Liver (tissue), 9 donors: ENCODE measurements around the gene KLK14. TPM values are rescaled to one million over a fixed set of nuclear protein-coding genes. Genes with fewer than 3 reads are reported as not detected.
A peak's percentile ranks its signal among the peaks of the same experiment; 100 is the strongest.

Experiments
- DNase-seq: peaks from one replicate; pipeline ENCODE4 v3.0.0-alpha.2; 2017; ENCODE audit warnings: low spot score
- H3K27ac ChIP-seq, 2 donors: one replicate each; pipeline ENCODE4 v1.7.0; 2013; ENCODE audit warnings: inconsistent platforms in 2 of 2, low read length in 2 of 2, control low read depth in 1 of 2, low read depth in 1 of 2, mild to moderate bottlenecking in 1 of 2
- H3K27me3 ChIP-seq, 4 donors: one replicate each; pipeline versions ENCODE4 v1.6.1 to v1.7.0; 2013; ENCODE audit warnings: low read length in 3 of 4, inconsistent platforms in 1 of 4, mild to moderate bottlenecking in 1 of 4, moderate library complexity in 1 of 4; ENCODE audit not compliant: control insufficient read depth in 4 of 4, insufficient read depth in 4 of 4
- H3K36me3 ChIP-seq, 4 donors: one replicate each; pipeline versions ENCODE4 v1.6.1 to v1.7.0; 2013; ENCODE audit warnings: low read length in 3 of 4, mild to moderate bottlenecking in 3 of 4, low read depth in 1 of 4, moderate library complexity in 1 of 4; ENCODE audit not compliant: control insufficient read depth in 4 of 4, insufficient read depth in 3 of 4
- H3K4me1 ChIP-seq, 4 donors: one replicate each; pipeline versions ENCODE4 v1.6.1 to v1.7.0; 2013; ENCODE audit warnings: low read length in 3 of 4, mild to moderate bottlenecking in 3 of 4, moderate library complexity in 1 of 4; ENCODE audit not compliant: control insufficient read depth in 4 of 4, insufficient read depth in 4 of 4
- H3K4me3 ChIP-seq, 3 donors: one replicate each; pipeline versions ENCODE4 v1.6.1 to v1.7.0; 2013; ENCODE audit warnings: low read length in 3 of 3, control low read depth in 1 of 3, low read depth in 1 of 3, mild to moderate bottlenecking in 1 of 3
- H3K9ac ChIP-seq, 2 donors: one replicate each; pipeline ENCODE4 v1.7.0; 2013; ENCODE audit warnings: low read length in 2 of 2, mild to moderate bottlenecking in 2 of 2, moderate library complexity in 2 of 2, control low read depth in 1 of 2, low read depth in 1 of 2
- H3K9me3 ChIP-seq, 4 donors: one replicate each; pipeline versions ENCODE4 v1.6.1 to v1.7.0; 2013; ENCODE audit warnings: low read length in 3 of 4; ENCODE audit not compliant: control insufficient read depth in 4 of 4
- ATF3 ChIP-seq: IDR thresholded peaks from 2 replicates; pipeline ENCODE4 v1.6.1; 2016; ENCODE audit warnings: antibody characterized with exemption
- CTCF ChIP-seq: fragments of 150-350 bp; IDR thresholded peaks from 2 replicates; pipeline ENCODE4 v1.5.1; 2017; ENCODE audit warnings: improper control_type of control experiment, low read depth, low read length; ENCODE audit not compliant: missing input control
- EGR1 ChIP-seq, 2 donors: IDR thresholded peaks; 2 replicates each; pipeline ENCODE4 v1.6.1; 2016 to 2018; ENCODE audit warnings: antibody characterized with exemption in 2 of 2, low read depth in 2 of 2
- FOXA1 ChIP-seq: IDR thresholded peaks from 2 replicates; pipeline ENCODE4 v1.6.1; 2016; ENCODE audit warnings: antibody characterized with exemption
- FOXA2 ChIP-seq: IDR thresholded peaks from 2 replicates; pipeline ENCODE4 v1.6.1; 2016; ENCODE audit warnings: antibody characterized with exemption
- GABPA ChIP-seq, 2 donors: IDR thresholded peaks in 1 of 2; conservative IDR thresholded peaks in 1 of 2; 2 replicates each; pipeline ENCODE4 v1.6.1; 2016; ENCODE audit warnings: antibody characterized with exemption in 2 of 2, mild to moderate bottlenecking in 1 of 2, moderate library complexity in 1 of 2
- JUND ChIP-seq, 2 donors: IDR thresholded peaks; 2 replicates each; pipeline ENCODE4 v1.6.1; 2016; ENCODE audit warnings: antibody characterized with exemption in 2 of 2
- MAX ChIP-seq: IDR thresholded peaks from 2 replicates; pipeline ENCODE4 v1.6.1; 2016; ENCODE audit warnings: antibody characterized with exemption
- NR2F2 ChIP-seq: IDR thresholded peaks from 2 replicates; pipeline ENCODE4 v1.6.1; 2016; ENCODE audit warnings: antibody characterized with exemption
- RAD21 ChIP-seq, 2 donors: IDR thresholded peaks; 2 replicates each; pipeline ENCODE4 v1.6.1; 2016; ENCODE audit warnings: antibody characterized with exemption in 2 of 2, mild to moderate bottlenecking in 2 of 2
- RXRA ChIP-seq, 2 donors: IDR thresholded peaks; 2 replicates each; pipeline ENCODE4 v1.6.1; 2017 to 2018; ENCODE audit warnings: antibody characterized with exemption in 2 of 2, mild to moderate bottlenecking in 1 of 2
- SP1 ChIP-seq: IDR thresholded peaks from 2 replicates; pipeline ENCODE4 v1.6.1; 2018; ENCODE audit warnings: antibody characterized with exemption, mild to moderate bottlenecking
- TAF1 ChIP-seq: conservative IDR thresholded peaks from 2 replicates; pipeline ENCODE4 v1.6.1; 2016; ENCODE audit warnings: antibody characterized with exemption, mild to moderate bottlenecking
- YY1 ChIP-seq: IDR thresholded peaks from 2 replicates; pipeline ENCODE4 v1.6.1; 2016; ENCODE audit warnings: antibody characterized with exemption, mild to moderate bottlenecking
- WGBS: extraction: QIAGEN DNeasy Blood & Tissue Kit; methylation state at CpG from one replicate; pipeline ENCODE4 v1.1.7; 2013; 5-methylcytosine and 5-hydroxymethylcytosine counted together
- polyA plus RNA-seq, 2 donors: library from polyadenylated mRNA; stranded (reverse) in 1 of 2; unstranded in 1 of 2; fragments of 200-250 nt in 1 of 2; fragments of >200 nt in 1 of 2; fragmentation: Nextera tagmentation in 1 of 2; extraction: Ambion mirVana in 1 of 2; gene quantifications; one replicate each; pipeline versions ENCODE4 v1.2.1 to v1.2.3, GENCODE V29; 2013 to 2015
- total RNA-seq, 2 donors: library from RNA; depleted of rRNA; stranded (reverse); fragments of >200 nt; gene quantifications; one replicate each; pipeline ENCODE4 v1.2.3, GENCODE V29; 2014
- donor health status: healthy.
- donor health status: healthy.
- donor health status: healthy.
- donor health status: healthy.
- donor health status: healthy.

Gene KLK14
- total and polyA plus RNA-seq, 4 donors = 0.06 TPM; not detected in 3

GRCh38 chr19:51123381-51123800 lies 40.7 kb upstream of the KLK14 start:
- Histone ChIP-seq H3K4me3 (no peak overlapping the region), H3K9ac (no peak overlapping the region), H3K27me3 (no peaks in the 10 kb centered on the region), H3K4me1 (peaks cover 0 to 15% (median 5%) of the 10 kb centered on the region in 4 donors), H3K36me3 (no peaks in the 10 kb centered on the region), H3K9me3 (no peaks in the 10 kb centered on the region), H3K27ac (peak overlapping the region; percentile 69 to 70)
- DNase-seq = no peak
- TF ChIP-seq YY1 (no peak), GABPA (IDR thresholded peaks at IDR 0.05 in 1 of 2, conservative IDR thresholded peaks at IDR 0.05 in 1 of 2) (peak in 1 of 2 donors; percentile 33)
- WGBS = 50% methylated on average over 6 of the region's 6 CpGs

DNA sequence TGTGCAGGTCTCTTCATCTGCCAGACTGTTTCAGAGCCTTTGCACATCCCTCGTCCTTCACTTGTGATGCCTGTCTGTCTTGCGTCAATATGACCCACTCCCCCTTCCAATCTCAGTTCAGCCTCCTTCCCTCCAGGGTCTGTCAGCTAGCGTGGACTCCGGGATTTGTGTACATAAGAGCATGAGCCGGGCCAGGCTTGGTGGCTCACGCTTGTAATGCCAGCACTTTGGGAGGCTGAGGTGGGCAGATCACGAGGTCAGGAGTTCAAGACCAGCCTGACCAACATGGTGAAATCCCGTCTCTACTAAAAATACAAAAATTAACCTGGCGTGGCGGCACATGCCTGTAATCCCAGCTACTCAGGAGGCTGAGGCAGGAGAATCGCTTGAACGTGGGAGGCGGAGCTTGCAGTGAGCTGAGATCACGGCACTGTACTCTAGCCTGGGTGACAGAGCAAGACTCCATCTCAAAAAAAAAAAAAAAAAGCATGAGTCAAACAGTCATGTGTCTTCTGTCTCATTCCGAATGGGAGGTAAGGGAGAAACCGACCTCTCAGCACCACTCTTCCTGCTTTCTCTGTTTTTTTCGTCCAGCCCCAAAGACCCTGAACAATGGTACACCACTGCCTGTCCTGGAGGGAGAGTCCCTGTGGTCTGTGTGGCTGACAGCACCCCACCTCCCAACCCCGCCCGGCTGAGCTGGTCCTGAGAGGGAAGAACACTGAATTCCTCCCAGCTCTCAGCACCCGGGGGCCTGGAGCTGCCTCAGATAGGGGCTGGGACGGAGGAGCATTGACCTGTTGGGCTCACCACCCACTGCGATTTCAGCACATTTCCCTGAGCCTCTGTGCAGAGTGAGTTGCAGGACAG lies 39.7 kb upstream of the KLK14 start:
- WGBS = 63% methylated on average over 22 of the region's 22 CpGs
- DNase-seq = no peak
- Histone ChIP-seq H3K4me3 (no peak overlapping the region), H3K4me1 (peaks cover 0 to 14% (median 3%) of the 10 kb centered on the region in 4 donors), H3K36me3 (no peaks in the 10 kb centered on the region), H3K9ac (no peak overlapping the region), H3K9me3 (no peaks in the 10 kb centered on the region), H3K27me3 (no peaks in the 10 kb centered on the region), H3K27ac (peak overlapping the region; percentile 58 to 69)
- TF ChIP-seq EGR1 (IDR thresholded peaks at IDR 0.05; ENCODE audit: low read depth in 2 of 2) (no peak), ATF3 (no peak), GABPA (IDR thresholded peaks at IDR 0.05 in 1 of 2, conservative IDR thresholded peaks at IDR 0.05 in 1 of 2) (no peak), FOXA1 (no peak), TAF1 (no peak), RXRA (IDR thresholded peaks at IDR 0.05) (peak; percentile 57 to 63), NR2F2 (peak; percentile 12), CTCF (no peak), SP1 (peak; percentile 27), FOXA2 (no peak)

DNA sequence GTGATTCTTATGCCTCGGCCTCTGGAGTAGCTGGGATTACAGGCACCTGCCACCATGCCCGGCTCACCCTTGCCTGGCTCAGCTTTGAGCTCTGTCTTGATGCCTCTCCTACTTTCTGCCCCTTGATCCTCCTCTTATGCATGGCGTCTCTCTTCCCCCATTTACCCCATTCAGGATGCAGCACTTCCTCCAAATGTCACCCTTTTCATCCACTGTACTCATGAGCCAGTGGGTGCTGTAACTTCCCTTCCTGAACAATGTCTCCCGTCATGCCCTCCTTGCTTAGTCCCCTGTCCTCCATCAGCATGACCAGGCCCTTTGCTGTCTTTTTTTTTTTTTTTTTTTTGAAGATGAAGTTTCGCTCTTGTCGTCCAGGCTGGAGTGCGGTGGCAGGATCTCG lies 38.6 kb upstream of the KLK14 start:
- peaks cover 0 to 10% (median 2%) of the 10 kb centered on the region in 4 donors for H3K4me1 ChIP-seq
- H3K9ac ChIP-seq = no peak overlapping the region
- no peaks in the 10 kb centered on the region for H3K9me3 ChIP-seq
- no peaks in the 10 kb centered on the region for H3K36me3 ChIP-seq
- no peak overlapping the region for H3K27ac ChIP-seq
- TF ChIP-seq RAD21 (IDR thresholded peaks at IDR 0.05) (no peak), JUND (IDR thresholded peaks at IDR 0.05) (no peak), SP1 (no peak), MAX (no peak), TAF1 (no peak)
- no peak for DNase-seq
- no peak overlapping the region for H3K4me3 ChIP-seq
- no peaks in the 10 kb centered on the region for H3K27me3 ChIP-seq
- WGBS = 90% methylated on average over 8 of the region's 8 CpGs
